Measurements from ENCODE around the gene VPS11. TPM values are rescaled to one million over a fixed set of nuclear protein-coding genes. Genes with fewer than 3 reads are reported as not detected.

Gene VPS11
- total RNA-seq, 2 experiments from 2014 or later: 30.8 to 31.6 TPM

DNA sequence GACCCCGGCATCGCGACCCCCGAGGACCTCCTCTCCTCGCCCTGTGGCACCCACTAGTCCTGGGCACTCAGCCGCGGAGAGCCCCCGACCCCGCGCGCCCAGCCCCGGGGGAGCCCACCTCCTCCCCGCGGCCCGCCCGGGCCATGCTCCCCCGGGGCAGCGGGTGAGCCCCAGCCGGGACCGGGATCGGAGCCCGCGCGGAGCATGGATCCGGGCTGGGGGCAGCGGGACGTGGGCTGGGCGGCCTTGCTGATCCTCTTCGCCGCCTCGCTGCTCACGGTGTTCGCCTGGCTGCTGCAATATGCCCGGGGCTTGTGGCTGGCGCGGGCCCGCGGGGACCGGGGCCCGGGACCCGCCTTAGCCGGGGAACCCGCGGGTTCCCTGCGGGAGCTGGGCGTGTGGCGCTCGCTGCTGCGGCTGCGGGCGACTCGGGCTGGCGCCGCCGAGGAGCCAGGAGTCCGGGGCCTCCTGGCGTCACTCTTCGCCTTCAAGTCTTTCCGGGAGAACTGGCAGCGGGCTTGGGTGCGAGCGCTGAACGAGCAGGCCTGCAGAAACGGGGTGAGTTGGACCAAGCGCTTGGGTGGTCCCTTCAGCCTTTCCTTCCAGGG is 40.0 kb downstream of the VPS11 start:
- H3K4me1 Mint-ChIP-seq (ENCODE audit: low read depth): peaks cover 52% of the 10 kb centered on the region
- ATAC-seq (peak; percentile 21), DNase-seq (no peak)
- peak overlapping the region; percentile 85 for H3K27ac Mint-ChIP-seq
- no peaks in the 10 kb centered on the region for H3K27me3 Mint-ChIP-seq (ENCODE audit: low read depth)
- peak overlapping the region; percentile 89 for H3K4me3 Mint-ChIP-seq
- H3K36me3 Mint-ChIP-seq (ENCODE audit: low read depth): peaks cover 44% of the 10 kb centered on the region
- no peaks in the 10 kb centered on the region for H3K9me3 Mint-ChIP-seq (ENCODE audit: insufficient read depth)
- ChIA-PET POLR2A (interaction anchor here (0.5 to 8.5 kb wide), 11 partner anchors 8 to 287 kb away, joined by 3 to 96 read pairs (median 7); partner anchors contain the start of genes HINFP, HMBS, HYOU1 and NLRX1), CTCF (interaction anchor here (0.7 to 2.2 kb wide), 5 partner anchors 8 to 217 kb away, joined by 4 to 10 read pairs (median 6); partner anchors contain the start of genes HINFP and VPS11)

DNA sequence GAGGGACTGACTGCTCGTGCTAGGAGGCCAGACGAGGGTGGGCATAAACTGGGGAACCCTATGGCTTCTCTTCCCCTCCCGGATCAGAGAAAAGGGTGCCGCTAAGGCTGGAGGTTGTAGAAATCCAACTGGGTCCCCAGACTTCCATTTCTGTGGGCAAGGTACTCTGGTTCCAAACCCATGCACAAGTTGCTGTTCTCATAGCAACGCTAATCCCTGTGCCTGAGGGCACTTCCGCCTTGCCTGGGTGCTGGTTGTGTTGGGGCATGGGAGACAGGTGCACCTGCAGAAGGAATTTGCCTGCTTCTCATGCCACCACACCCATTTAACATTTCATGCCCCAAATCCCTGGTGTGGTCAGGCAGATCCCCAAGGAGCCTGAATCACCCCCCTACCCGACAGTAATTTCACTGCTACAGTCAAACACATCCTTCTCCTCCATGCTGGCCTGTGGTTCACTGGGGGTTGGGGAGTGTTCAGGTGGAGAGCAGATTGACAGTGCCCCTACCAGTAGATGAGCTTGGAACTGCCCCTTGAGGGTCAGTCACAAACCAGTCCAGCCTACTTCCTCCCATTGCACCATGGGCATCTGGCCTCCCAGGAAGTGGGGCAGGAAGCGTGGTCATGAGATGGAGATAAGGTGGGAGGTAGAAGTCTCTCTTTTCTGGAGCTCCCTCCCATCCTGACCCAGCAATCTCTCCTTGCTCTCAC is 40.7 kb downstream of the VPS11 start:
- POLR2A ChIA-PET: interaction anchor here (0.6 to 8.5 kb wide), 7 partner anchors 7 to 114 kb away, joined by 3 to 96 read pairs (median 3); partner anchors contain the start of gene CBL
- ATAC-seq: peak; percentile 42
- Mint-ChIP-seq H3K9me3 (ENCODE audit: insufficient read depth) (no peaks in the 10 kb centered on the region), H3K36me3 (ENCODE audit: low read depth) (peaks cover 50% of the 10 kb centered on the region), H3K4me1 (ENCODE audit: low read depth) (peaks cover 54% of the 10 kb centered on the region), H3K4me3 (peak overlapping the region; percentile 89), H3K27ac (peak overlapping the region; percentile 85), H3K27me3 (ENCODE audit: low read depth) (no peaks in the 10 kb centered on the region)
- CTCF ChIA-PET: interaction anchor here (1.0 to 1.8 kb wide), 9 partner anchors 9 to 230 kb away, joined by 3 to 7 read pairs (median 4); partner anchors contain the start of genes HINFP and VPS11
- DNase-seq: peak; percentile 63

DNA sequence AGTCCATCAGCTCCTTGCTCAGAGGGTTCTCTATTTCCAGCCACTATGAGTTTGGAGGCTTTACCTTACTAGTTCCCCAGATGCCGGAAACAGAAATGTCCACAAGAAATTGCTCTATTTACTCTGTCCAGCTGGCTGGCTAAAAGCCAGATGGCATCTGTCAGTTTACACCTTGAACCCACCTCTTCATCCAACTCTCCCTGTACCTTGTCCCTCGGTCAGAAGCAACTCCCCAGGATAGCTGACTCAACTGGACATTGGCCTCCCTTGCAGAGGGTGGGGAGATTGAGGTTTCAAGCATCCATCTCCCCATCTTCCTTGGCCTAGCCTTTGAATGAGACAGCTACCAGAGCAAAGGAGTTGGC is 41.2 kb downstream of the VPS11 start:
- H3K4me3 Mint-ChIP-seq: peak overlapping the region; percentile 89
- no peaks in the 10 kb centered on the region for H3K27me3 Mint-ChIP-seq (ENCODE audit: low read depth)
- ChIA-PET POLR2A (interaction anchor here (0.8 to 8.5 kb wide), 6 partner anchors 9 to 98 kb away, joined by 3 to 96 read pairs (median 4); partner anchors contain the start of genes CBL and HINFP), CTCF (interaction anchor here (1.0 to 1.8 kb wide), 10 partner anchors 9 to 229 kb away, joined by 3 to 7 read pairs (median 4); partner anchors contain the start of genes HINFP and VPS11)
- ATAC-seq: no peak
- no peak for DNase-seq
- peaks cover 54% of the 10 kb centered on the region for H3K36me3 Mint-ChIP-seq (ENCODE audit: low read depth)
- H3K4me1 Mint-ChIP-seq (ENCODE audit: low read depth): peaks cover 54% of the 10 kb centered on the region
- peak overlapping the region; percentile 85 for H3K27ac Mint-ChIP-seq
- H3K9me3 Mint-ChIP-seq (ENCODE audit: insufficient read depth): no peaks in the 10 kb centered on the region

GRCh38 chr11:119109843-119110242 is 42.2 kb downstream of the VPS11 start:
- Mint-ChIP-seq H3K27ac (peak overlapping the region; percentile 85), H3K9me3 (ENCODE audit: insufficient read depth) (no peaks in the 10 kb centered on the region), H3K4me3 (peak overlapping the region; percentile 89), H3K36me3 (ENCODE audit: low read depth) (peaks cover 60% of the 10 kb centered on the region), H3K4me1 (ENCODE audit: low read depth) (peaks cover 57% of the 10 kb centered on the region), H3K27me3 (ENCODE audit: low read depth) (no peaks in the 10 kb centered on the region)
- ChIA-PET POLR2A (interaction anchor here (0.8 to 8.5 kb wide), 3 partner anchors 10 to 15 kb away, joined by 3 to 96 read pairs (median 5); partner anchors contain the start of gene HINFP), CTCF (interaction anchor here (0.9 to 1.8 kb wide), 6 partner anchors 15 to 95 kb away, joined by 3 to 7 read pairs (median 5); a partner anchor contains a TSS)
- DNase-seq (no peak), ATAC-seq (no peak)

GRCh38 chr11:119110439-119110838 is 42.8 kb downstream of the VPS11 start:
- peaks cover 64% of the 10 kb centered on the region for H3K36me3 Mint-ChIP-seq (ENCODE audit: low read depth)
- no peaks in the 10 kb centered on the region for H3K27me3 Mint-ChIP-seq (ENCODE audit: low read depth)
- ChIA-PET CTCF (no interaction called here), POLR2A (interaction anchor here (8.5 kb wide), 1 partner anchor 16 kb away, joined by 96 read pairs; a partner anchor contains a TSS)
- H3K4me1 Mint-ChIP-seq (ENCODE audit: low read depth): peaks cover 58% of the 10 kb centered on the region
- no peaks in the 10 kb centered on the region for H3K9me3 Mint-ChIP-seq (ENCODE audit: insufficient read depth)
- no peak for DNase-seq
- no peak overlapping the region for H3K4me3 Mint-ChIP-seq
- ATAC-seq: no peak
- peak overlapping the region; percentile 47 for H3K27ac Mint-ChIP-seq

GRCh38 chr11:119111361-119111925 is 43.8 kb downstream of the VPS11 start:
- peaks cover 72% of the 10 kb centered on the region for H3K36me3 Mint-ChIP-seq (ENCODE audit: low read depth)
- ATAC-seq (no peak), DNase-seq (no peak)
- ChIA-PET CTCF (interaction anchor here (0.9 kb wide), 1 partner anchor 9 kb away, joined by 3 read pairs; no protein-coding TSS in a partner anchor), POLR2A (interaction anchor here (1.9 to 8.5 kb wide), 2 partner anchors 9 to 17 kb away, joined by 6 to 96 read pairs; partner anchors contain the start of gene DPAGT1)
- H3K4me3 Mint-ChIP-seq: no peak overlapping the region
- H3K27ac Mint-ChIP-seq: no peak overlapping the region
- no peaks in the 10 kb centered on the region for H3K27me3 Mint-ChIP-seq (ENCODE audit: low read depth)
- peaks cover 57% of the 10 kb centered on the region for H3K4me1 Mint-ChIP-seq (ENCODE audit: low read depth)
- no peaks in the 10 kb centered on the region for H3K9me3 Mint-ChIP-seq (ENCODE audit: insufficient read depth)

DNA sequence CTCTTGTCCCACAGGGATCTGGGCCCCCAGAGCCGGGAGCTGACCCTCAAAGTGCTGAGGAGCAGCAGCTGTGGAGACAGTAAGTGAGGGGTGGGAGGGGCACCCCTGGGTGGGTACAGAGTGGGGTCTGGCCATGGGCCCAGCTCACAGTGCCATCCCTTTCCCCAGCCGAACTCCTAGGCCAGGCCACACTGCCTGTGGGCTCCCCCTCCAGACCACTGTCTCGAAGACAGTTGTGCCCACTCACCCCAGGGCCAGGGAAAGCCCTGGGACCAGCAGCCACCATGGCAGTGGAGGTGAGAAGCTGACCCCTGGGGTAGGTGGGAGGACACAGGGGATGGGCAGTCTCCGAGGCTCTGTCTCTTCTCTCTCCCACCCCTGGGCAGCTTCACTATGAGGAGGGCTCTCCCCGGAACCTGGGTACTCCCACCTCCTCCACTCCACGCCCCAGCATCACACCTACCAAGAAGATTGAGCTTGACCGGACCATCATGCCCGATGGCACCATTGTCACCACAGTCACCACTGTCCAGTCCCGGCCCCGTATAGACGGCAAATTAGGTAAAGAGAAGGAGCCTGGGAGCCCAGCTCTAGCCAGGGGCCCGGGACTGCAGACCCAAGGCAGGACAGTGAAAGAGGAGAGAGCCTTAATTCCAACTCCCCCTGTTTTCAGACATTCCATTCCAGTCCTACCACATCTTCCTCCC is 44.8 kb downstream of the VPS11 start:
- CTCF ChIA-PET: interaction anchor here (0.9 kb wide), 1 partner anchor 10 kb away, joined by 3 read pairs; no protein-coding TSS in a partner anchor
- Mint-ChIP-seq H3K9me3 (ENCODE audit: insufficient read depth) (no peaks in the 10 kb centered on the region), H3K27me3 (ENCODE audit: low read depth) (no peaks in the 10 kb centered on the region), H3K27ac (no peak overlapping the region), H3K4me3 (no peak overlapping the region), H3K4me1 (ENCODE audit: low read depth) (peaks cover 62% of the 10 kb centered on the region), H3K36me3 (ENCODE audit: low read depth) (peaks cover 83% of the 10 kb centered on the region)
- DNase-seq (no peak), ATAC-seq (no peak)
- POLR2A ChIA-PET: interaction anchor here (1.9 to 8.5 kb wide), 2 partner anchors 10 to 18 kb away, joined by 6 to 96 read pairs; partner anchors contain the start of gene DPAGT1

DNA sequence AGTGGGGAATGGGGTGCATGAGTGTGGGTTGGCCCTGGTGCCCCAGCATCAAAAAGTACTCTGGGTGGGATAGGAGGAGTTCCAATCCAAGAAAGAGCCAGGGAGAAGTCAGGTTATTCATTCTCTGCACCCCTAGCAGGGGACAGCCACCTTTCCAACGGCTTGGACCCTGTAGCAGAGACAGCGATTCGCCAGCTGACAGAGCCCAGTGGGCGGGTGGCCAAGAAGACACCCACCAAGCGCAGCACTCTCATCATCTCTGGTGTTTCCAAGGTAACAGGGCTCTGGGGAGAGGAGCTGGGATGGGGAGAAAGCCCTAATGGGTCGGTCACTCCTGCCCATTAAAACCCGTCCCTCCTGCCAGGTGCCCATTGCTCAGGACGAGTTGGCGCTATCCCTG is 46.1 kb downstream of the VPS11 start:
- H3K36me3 Mint-ChIP-seq (ENCODE audit: low read depth): peaks cover 87% of the 10 kb centered on the region
- H3K4me1 Mint-ChIP-seq (ENCODE audit: low read depth): peaks cover 57% of the 10 kb centered on the region
- DNase-seq: no peak
- no peak overlapping the region for H3K4me3 Mint-ChIP-seq
- no peak for ATAC-seq
- CTCF ChIA-PET: no interaction called here
- POLR2A ChIA-PET: no interaction called here
- H3K9me3 Mint-ChIP-seq (ENCODE audit: insufficient read depth): no peaks in the 10 kb centered on the region
- H3K27ac Mint-ChIP-seq: peak overlapping the region; percentile 37
- no peaks in the 10 kb centered on the region for H3K27me3 Mint-ChIP-seq (ENCODE audit: low read depth)

- H3K4me3 Mint-ChIP-seq: no peak overlapping the region
- POLR2A ChIA-PET: interaction anchor here (0.7 to 1.9 kb wide), 3 partner anchors 7 to 21 kb away, joined by 3 to 8 read pairs (median 8); partner anchors contain the start of genes C2CD2L and DPAGT1
- CTCF ChIA-PET: interaction anchor here (1.3 to 1.9 kb wide), 2 partner anchors 12 to 55 kb away, joined by 4 read pairs; partner anchors contain the start of genes DPAGT1 and NLRX1
- DNase-seq (no peak), ATAC-seq (no peak)
- no peaks in the 10 kb centered on the region for H3K9me3 Mint-ChIP-seq (ENCODE audit: insufficient read depth)
- H3K27ac Mint-ChIP-seq: peak overlapping the region; percentile 97
- no peaks in the 10 kb centered on the region for H3K27me3 Mint-ChIP-seq (ENCODE audit: low read depth)
- H3K36me3 Mint-ChIP-seq (ENCODE audit: low read depth): peaks cover 81% of the 10 kb centered on the region
- peaks cover 51% of the 10 kb centered on the region for H3K4me1 Mint-ChIP-seq (ENCODE audit: low read depth)
These were observed 46.7 kb downstream of the VPS11 start for GRCh38 chr11:119114351-119114750.

GRCh38 chr11:119115484-119116234 is 48.0 kb downstream of the VPS11 start:
- Mint-ChIP-seq H3K36me3 (ENCODE audit: low read depth) (peaks cover 68% of the 10 kb centered on the region), H3K27ac (peak overlapping the region; percentile 97), H3K4me3 (peak overlapping the region; percentile 71), H3K9me3 (ENCODE audit: insufficient read depth) (no peaks in the 10 kb centered on the region), H3K27me3 (ENCODE audit: low read depth) (no peaks in the 10 kb centered on the region), H3K4me1 (ENCODE audit: low read depth) (peaks cover 46% of the 10 kb centered on the region)
- ChIA-PET CTCF (interaction anchor here (0.7 to 1.9 kb wide), 7 partner anchors 9 to 205 kb away, joined by 3 to 6 read pairs (median 4); partner anchors contain the start of genes C2CD2L, DPAGT1, HMBS and NLRX1), POLR2A (interaction anchor here (0.9 to 1.9 kb wide), 6 partner anchors 9 to 21 kb away, joined by 3 to 14 read pairs (median 6); partner anchors contain the start of genes C2CD2L and DPAGT1)
- DNase-seq (peak; percentile 59), ATAC-seq (peak; percentile 75)
